ENCODE data around the gene CAMK1D. TPM values are rescaled to one million over a fixed set of nuclear protein-coding genes. Genes with fewer than 3 reads are reported as not detected.

The CAMK1D gene
- total and polyA plus RNA-seq, 2 donors (not counting 3 experiments of a cell fraction or from before 2014, with no cell fraction given) = 0.37 to 4.2 TPM

DNA sequence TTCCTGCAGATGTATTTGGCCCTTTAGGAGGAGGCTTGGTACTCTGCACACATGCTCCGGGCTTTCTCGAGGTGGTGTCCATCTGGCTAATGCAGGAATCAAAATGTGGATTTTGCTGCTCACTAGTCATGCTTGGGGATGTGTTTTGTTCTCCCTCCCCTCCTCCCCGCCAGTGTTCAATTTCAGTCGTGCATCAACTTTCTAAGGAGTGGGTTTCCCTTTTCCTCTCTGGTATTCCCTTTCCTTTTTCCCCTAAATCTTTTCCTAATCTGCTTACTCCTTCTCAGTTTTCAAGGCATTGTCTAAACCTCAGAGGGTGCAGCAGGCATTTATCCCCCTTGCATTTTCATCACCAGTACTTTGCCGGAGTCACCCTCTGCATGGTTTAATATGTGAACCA lies 450.4 kb downstream of the CAMK1D start:
- ChIA-PET POLR2A (no interaction called here), CTCF (interaction anchor here (1.0 to 1.3 kb wide), 2 partner anchors 17 to 70 kb away, joined by 3 to 4 read pairs; no protein-coding TSS in a partner anchor)
- H4K20me1 ChIP-seq (replicated peaks; ENCODE audit: control insufficient read depth, extremely low read depth, insufficient read depth, low read length) = no peaks in the 10 kb centered on the region
- peaks cover 6% of the 10 kb centered on the region for H3K4me1 ChIP-seq (ENCODE audit: control insufficient read depth, extremely low read depth, insufficient read depth, low read length)
- H3K4me2 ChIP-seq (ENCODE audit: insufficient read depth, low read length) = no peak overlapping the region
- no peak overlapping the region for H2AFZ ChIP-seq (ENCODE audit: low read depth, low read length)
- no peaks in the 10 kb centered on the region for H3K79me2 ChIP-seq (ENCODE audit: control insufficient read depth, insufficient read depth, low read length)
- H3K4me3 ChIP-seq (replicated peaks in 1 of 3; ENCODE audit: insufficient read depth in 1 of 3, low read depth in 1 of 3, low read length in 3 of 3) = no peak overlapping the region
- no peak for TF ChIP-seq JUN (IDR thresholded peaks at IDR 0.05; ENCODE audit: borderline replicate concordance, insufficient read depth, insufficient read length, low read depth)
- TF ChIP-seq MYC (IDR thresholded peaks at IDR 0.05; ENCODE audit: low read depth, low read length) = no peak
- TF ChIP-seq FOS (IDR thresholded peaks at IDR 0.05; ENCODE audit: borderline replicate concordance, insufficient read depth, low read length) = no peak
- no peak for TF ChIP-seq GATA2 (IDR thresholded peaks at IDR 0.05; ENCODE audit: insufficient read depth, insufficient read length, low read depth, low read length)
- no peak for TF ChIP-seq POLR2AphosphoS5 (IDR thresholded peaks at IDR 0.05; ENCODE audit: insufficient read depth, low read depth, low read length)
- no peak for TF ChIP-seq POLR2A (IDR thresholded peaks at IDR 0.05; ENCODE audit: low read depth, low read length)
- TF ChIP-seq, protein P1, sequence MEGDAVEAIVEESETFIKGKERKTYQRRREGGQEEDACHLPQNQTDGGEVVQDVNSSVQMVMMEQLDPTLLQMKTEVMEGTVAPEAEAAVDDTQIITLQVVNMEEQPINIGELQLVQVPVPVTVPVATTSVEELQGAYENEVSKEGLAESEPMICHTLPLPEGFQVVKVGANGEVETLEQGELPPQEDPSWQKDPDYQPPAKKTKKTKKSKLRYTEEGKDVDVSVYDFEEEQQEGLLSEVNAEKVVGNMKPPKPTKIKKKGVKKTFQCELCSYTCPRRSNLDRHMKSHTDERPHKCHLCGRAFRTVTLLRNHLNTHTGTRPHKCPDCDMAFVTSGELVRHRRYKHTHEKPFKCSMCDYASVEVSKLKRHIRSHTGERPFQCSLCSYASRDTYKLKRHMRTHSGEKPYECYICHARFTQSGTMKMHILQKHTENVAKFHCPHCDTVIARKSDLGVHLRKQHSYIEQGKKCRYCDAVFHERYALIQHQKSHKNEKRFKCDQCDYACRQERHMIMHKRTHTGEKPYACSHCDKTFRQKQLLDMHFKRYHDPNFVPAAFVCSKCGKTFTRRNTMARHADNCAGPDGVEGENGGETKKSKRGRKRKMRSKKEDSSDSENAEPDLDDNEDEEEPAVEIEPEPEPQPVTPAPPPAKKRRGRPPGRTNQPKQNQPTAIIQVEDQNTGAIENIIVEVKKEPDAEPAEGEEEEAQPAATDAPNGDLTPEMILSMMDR (IDR thresholded peaks at IDR 0.05; ENCODE audit: extremely low read depth in 1 of 2, insufficient read depth in 1 of 2, low read depth in 1 of 2, low read length in 2 of 2) = no peak
- no peak for TF ChIP-seq EZH2 (IDR thresholded peaks at IDR 0.05; ENCODE audit: borderline replicate concordance, low read depth, low read length, severe bottlenecking)
- TF ChIP-seq, protein P2, sequence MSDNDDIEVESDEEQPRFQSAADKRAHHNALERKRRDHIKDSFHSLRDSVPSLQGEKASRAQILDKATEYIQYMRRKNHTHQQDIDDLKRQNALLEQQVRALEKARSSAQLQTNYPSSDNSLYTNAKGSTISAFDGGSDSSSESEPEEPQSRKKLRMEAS (IDR thresholded peaks at IDR 0.05; ENCODE audit: insufficient read depth, insufficient read length) = no peak
- no peaks in the 10 kb centered on the region for H3K9me3 ChIP-seq (replicated peaks; ENCODE audit: control insufficient read depth, insufficient read depth, low read length)
- intact Hi-C loops (cut with micrococcal nuclease) (loop anchor here (5.0 kb wide), 1 partner anchor 48 kb away; no protein-coding TSS in a partner anchor), dilution Hi-C loops (cut with MboI; ENCODE audit: extremely low pct_ligation_motif_present, low sequenced_read_pairs) (no loop called here)
- no peaks in the 10 kb centered on the region for H3K36me3 ChIP-seq (ENCODE audit: control insufficient read depth in 2 of 2, extremely low read depth in 1 of 2, insufficient read depth in 2 of 2, low read length in 2 of 2)
- DNase-seq (ENCODE audit: low read depth, low spot score) (no peak), FAIRE-seq (no peak)
- H3K27ac ChIP-seq (ENCODE audit: insufficient read depth, low read depth, low read length) = no peak overlapping the region
- peaks cover 0 to 1% of the 10 kb centered on the region in 2 experiments for H3K27me3 ChIP-seq (ENCODE audit: control insufficient read depth in 2 of 2, insufficient read depth in 2 of 2, low read length in 2 of 2)
- H3K9ac ChIP-seq (replicated peaks; ENCODE audit: extremely low read depth, insufficient read depth, low read length) = no peak overlapping the region
- BruUV-seq (replicated peaks) = no TSS peak
- H3K9me1 ChIP-seq (replicated peaks; ENCODE audit: control insufficient read depth, extremely low read depth, insufficient read depth, low read length) = no peaks in the 10 kb centered on the region

Measured in endothelial cell of umbilical vein (primary cell).